DOHH2 (cell line): ENCODE results near the gene TP63.

ENCODE experiments used
- CTCF ChIP-seq: fragments of 200-600 bp; sonication (generic); IDR thresholded peaks from one replicate; pipeline ENCODE4 v1.5.1; 2014; ENCODE audit warnings: antibody characterized with exemption, mild to moderate bottlenecking, low read depth, low read length; ENCODE audit not compliant: poor library complexity, severe bottlenecking
- EZH2phosphoT487 ChIP-seq: fragments of 200-600 bp; sonication (generic); IDR thresholded peaks from 2 replicates; pipeline ENCODE4 v1.6.1; 2017; ENCODE audit warnings: borderline replicate concordance, mild to moderate bottlenecking, antibody characterized with exemption, low read length, moderate library complexity, mixed read lengths

GRCh38 chr3:189695400-189695799 lies 64.2 kb downstream of the TP63 start:
- TF ChIP-seq CTCF, result no peak
- TF ChIP-seq EZH2phosphoT487, result no peak
